CD4-positive, alpha-beta memory T cell (primary cell): Measurements from ENCODE around the gene CCDC116. TPM values are rescaled to one million over a fixed set of nuclear protein-coding genes. Genes with fewer than 3 reads are reported as not detected.
"Not testable (repeated sequence)": the region's sequence is repeated elsewhere in the genome, so short reads cannot be mapped to it uniquely, and the experiment has no call there.

Experiments
- CTCF ChIA-PET: fragments of 350-600 bp; sonication (Branson Sonifier 250); formaldehyde crosslinking; loops from one replicate; lab custom pipeline; 2021; ENCODE audit warnings: inconsistent platforms; ENCODE audit not compliant: partially characterized antibody; lab: Charles Lee
- POLR2A ChIA-PET: fragments of 350-600 bp; sonication (Branson Sonifier 250); formaldehyde crosslinking; loops from one replicate; lab custom pipeline; 2021; ENCODE audit not compliant: partially characterized antibody; lab: Charles Lee
- DNase-seq, 5 donors: peaks; one replicate each; pipeline versions ENCODE4 v3.0.0 to v3.0.0-alpha.2; 2020 to 2022; ENCODE audit warnings: mixed read lengths in 1 of 5
- H3K27ac ChIP-seq: one replicate; pipeline ENCODE4 v1.7.0; 2013; ENCODE audit warnings: low read depth, low read length
- H3K27me3 ChIP-seq: 2 replicates; pipeline ENCODE4 v1.7.0; 2013; ENCODE audit warnings: mild to moderate bottlenecking, low read length, moderate library complexity; ENCODE audit not compliant: insufficient read depth
- H3K36me3 ChIP-seq: 2 replicates; pipeline ENCODE4 v1.7.0; 2013; ENCODE audit warnings: mild to moderate bottlenecking, low read length, moderate library complexity; ENCODE audit not compliant: insufficient read depth
- H3K4me1 ChIP-seq: 2 replicates; pipeline ENCODE4 v1.7.0; 2013; ENCODE audit warnings: mild to moderate bottlenecking, low read length, moderate library complexity; ENCODE audit not compliant: insufficient read depth
- H3K4me3 ChIP-seq, 2 donors: one replicate each; pipeline ENCODE4 v1.7.0; 2013; ENCODE audit warnings: low read length in 2 of 2, mild to moderate bottlenecking in 1 of 2
- H3K9me3 ChIP-seq, 2 donors: one replicate each; pipeline ENCODE4 v1.7.0; 2013; ENCODE audit warnings: low read length in 2 of 2, control low read depth in 1 of 2; ENCODE audit not compliant: control insufficient read depth in 1 of 2
- H3K27ac Mint-ChIP-seq, 7 donors: one replicate each; pipeline ENCODE4 v1.8.0; 2020 to 2021; ENCODE audit warnings: mixed read lengths in 7 of 7, mild to moderate bottlenecking in 6 of 7, inconsistent platforms in 3 of 7, moderate library complexity in 3 of 7
- H3K27me3 Mint-ChIP-seq, 2 donors: one replicate each; pipeline ENCODE4 v1.8.0; 2020 to 2021; ENCODE audit warnings: mixed read lengths in 2 of 2
- H3K36me3 Mint-ChIP-seq, 2 donors: one replicate each; pipeline ENCODE4 v1.8.0; 2020 to 2021; ENCODE audit warnings: mixed read lengths in 2 of 2, inconsistent platforms in 1 of 2, mild to moderate bottlenecking in 1 of 2
- H3K4me1 Mint-ChIP-seq, 4 donors: one replicate each; pipeline ENCODE4 v1.8.0; 2020 to 2021; ENCODE audit warnings: mixed read lengths in 4 of 4, mild to moderate bottlenecking in 1 of 4
- H3K4me3 Mint-ChIP-seq, 8 donors: one replicate each; pipeline ENCODE4 v1.8.0; 2020 to 2021; ENCODE audit warnings: mixed read lengths in 8 of 8, mild to moderate bottlenecking in 7 of 8, moderate library complexity in 6 of 8, inconsistent platforms in 3 of 8
- H3K9me3 Mint-ChIP-seq, 8 donors: one replicate each; pipeline ENCODE4 v1.8.0; 2020 to 2021; ENCODE audit warnings: mixed read lengths in 8 of 8, mild to moderate bottlenecking in 5 of 8, inconsistent platforms in 3 of 8, moderate library complexity in 1 of 8
- intact Hi-C: fragments of 100-400 bp; cut with micrococcal nuclease; formaldehyde crosslinking; loops from one replicate; pipeline ENCODE4 v1.15.1; 2023
- polyA plus RNA-seq, 2 donors: library from polyadenylated mRNA; unstranded; fragments of 300-500 nt; fragmentation: Illumina TruSeq; gene quantifications; one replicate each; pipeline ENCODE4 v1.2.3, GENCODE V29; 2021
- total RNA-seq, 2 experiments: library from RNA; stranded (reverse); gene quantifications; one replicate each; pipeline ENCODE4 v1.2.3, GENCODE V29; 2021

The CCDC116 gene
- total and polyA plus RNA-seq, 4 experiments from 2014 or later: 0.19 to 0.29 TPM; not detected in 2

DNA sequence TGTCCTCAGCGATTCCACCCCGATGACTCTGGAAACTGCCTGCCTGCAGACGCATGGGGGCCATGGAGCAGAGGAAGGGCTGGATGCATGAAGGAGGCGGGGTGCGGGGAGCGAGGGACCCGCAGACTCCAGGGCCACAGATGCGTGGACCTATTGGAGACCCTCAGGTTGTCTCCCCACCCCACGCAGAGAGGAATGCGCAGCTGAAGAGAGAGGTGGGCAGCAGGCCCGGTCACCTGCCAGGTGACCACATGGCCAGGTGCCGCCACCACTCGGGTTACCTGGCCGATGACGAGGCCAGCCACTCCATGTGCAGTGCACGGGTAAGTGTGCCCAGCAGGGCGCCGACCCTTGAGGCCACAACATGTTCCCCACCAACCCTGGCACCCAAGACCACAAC is 371 bp downstream of the CCDC116 start:
- POLR2A ChIA-PET: interaction anchor here (1.0 to 1.6 kb wide), 3 partner anchors 9 to 33 kb away, joined by 3 to 12 read pairs (median 4); partner anchors contain the start of gene SDF2L1
- DNase-seq: no peak
- H3K27ac Mint-ChIP-seq: peak overlapping the region in 1 of 7 donors; percentile 70
- H3K4me1 Mint-ChIP-seq: peaks cover 12 to 38% (median 21%) of the 10 kb centered on the region in 4 donors
- intact Hi-C loops: no loop called here
- no peaks in the 10 kb centered on the region for H3K9me3 ChIP-seq
- H3K4me1 ChIP-seq: peaks cover 32% of the 10 kb centered on the region
- CTCF ChIA-PET: interaction anchor here (10.0 kb wide), 1 partner anchor 11 kb away, joined by 245 read pairs; the partner anchor contains the start of gene SDF2L1
- H3K9me3 Mint-ChIP-seq: no peaks in the 10 kb centered on the region
- peaks cover 5 to 9% of the 10 kb centered on the region in 2 donors for H3K36me3 Mint-ChIP-seq
- no peaks in the 10 kb centered on the region for H3K27me3 Mint-ChIP-seq
- H3K27me3 ChIP-seq: no peaks in the 10 kb centered on the region
- no peak overlapping the region for H3K27ac ChIP-seq
- no peak overlapping the region for H3K4me3 ChIP-seq
- no peak overlapping the region for H3K4me3 Mint-ChIP-seq
- peaks cover 5% of the 10 kb centered on the region for H3K36me3 ChIP-seq

DNA sequence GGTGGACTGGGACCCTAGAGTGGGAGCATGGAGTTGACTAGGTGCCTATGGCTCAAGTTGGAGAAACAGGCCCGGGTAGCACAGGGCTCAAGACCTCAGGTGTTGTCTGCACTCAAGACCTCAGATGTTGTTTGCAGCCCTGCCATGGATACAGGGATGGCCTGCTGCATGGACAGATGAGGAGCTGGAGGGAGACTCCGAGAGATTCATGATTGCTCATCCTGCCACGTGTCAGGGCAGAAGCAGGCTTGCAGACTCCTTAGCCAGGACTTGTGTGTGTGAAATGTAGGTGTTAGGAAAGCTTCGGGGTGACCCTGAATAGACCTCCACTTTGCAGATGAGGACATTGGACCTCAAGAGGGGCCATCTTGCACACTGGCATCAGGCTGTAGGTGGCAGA is 921 bp downstream of the CCDC116 start:
- H3K36me3 ChIP-seq: no peaks in the 10 kb centered on the region
- Mint-ChIP-seq H3K4me3 (no peak overlapping the region), H3K36me3 (peaks cover 0 to 4% of the 10 kb centered on the region in 2 donors), H3K27ac (no peak overlapping the region), H3K4me1 (peaks cover 7 to 33% (median 16%) of the 10 kb centered on the region in 4 donors), H3K9me3 (no peaks in the 10 kb centered on the region), H3K27me3 (no peaks in the 10 kb centered on the region)
- intact Hi-C loops: no loop called here
- ChIA-PET CTCF (interaction anchor here (10.0 kb wide), 1 partner anchor 11 kb away, joined by 245 read pairs; the partner anchor contains the start of gene SDF2L1), POLR2A (interaction anchor here (1.6 kb wide), 1 partner anchor 33 kb away, joined by 3 read pairs; no protein-coding TSS in a partner anchor)
- H3K27ac ChIP-seq: no peak overlapping the region
- H3K27me3 ChIP-seq: no peaks in the 10 kb centered on the region
- H3K4me3 ChIP-seq: no peak overlapping the region
- no peaks in the 10 kb centered on the region for H3K9me3 ChIP-seq
- H3K4me1 ChIP-seq: peaks cover 27% of the 10 kb centered on the region
- no peak for DNase-seq

DNA sequence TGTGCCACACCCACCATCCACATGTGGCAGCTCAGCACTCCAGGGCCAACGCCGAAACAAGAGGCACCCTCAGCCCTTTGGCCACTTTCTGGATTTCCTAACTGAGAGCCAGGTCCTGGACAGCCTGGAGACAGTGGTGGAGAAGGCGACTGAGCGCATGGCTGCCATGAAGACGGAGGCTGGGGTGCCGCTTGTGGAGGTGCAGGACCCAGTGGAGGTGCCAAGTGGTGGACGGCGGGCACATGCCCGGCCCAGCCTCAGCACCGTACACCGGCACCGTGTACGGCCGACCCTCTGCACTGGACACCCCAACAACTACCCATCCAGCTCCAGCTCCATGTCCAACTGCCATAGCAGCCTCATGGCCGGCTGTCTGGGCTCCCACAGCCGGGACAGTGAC is 1.5 kb downstream of the CCDC116 start:
- intact Hi-C loops: no loop called here
- no peak for DNase-seq
- H3K27ac Mint-ChIP-seq: no peak overlapping the region
- ChIA-PET POLR2A (no interaction called here), CTCF (interaction anchor here (10.0 kb wide), 1 partner anchor 10 kb away, joined by 245 read pairs; the partner anchor contains the start of gene SDF2L1)
- no peak overlapping the region for H3K4me3 Mint-ChIP-seq
- Histone ChIP-seq H3K9me3 (no peaks in the 10 kb centered on the region), H3K4me3 (no peak overlapping the region), H3K36me3 (no peaks in the 10 kb centered on the region), H3K27ac (no peak overlapping the region), H3K27me3 (no peaks in the 10 kb centered on the region), H3K4me1 (peaks cover 21% of the 10 kb centered on the region)
- no peaks in the 10 kb centered on the region for H3K27me3 Mint-ChIP-seq
- H3K36me3 Mint-ChIP-seq: peaks cover 0 to 4% of the 10 kb centered on the region in 2 donors
- peaks cover 7 to 32% (median 15%) of the 10 kb centered on the region in 4 donors for H3K4me1 Mint-ChIP-seq
- H3K9me3 Mint-ChIP-seq: no peaks in the 10 kb centered on the region

DNA sequence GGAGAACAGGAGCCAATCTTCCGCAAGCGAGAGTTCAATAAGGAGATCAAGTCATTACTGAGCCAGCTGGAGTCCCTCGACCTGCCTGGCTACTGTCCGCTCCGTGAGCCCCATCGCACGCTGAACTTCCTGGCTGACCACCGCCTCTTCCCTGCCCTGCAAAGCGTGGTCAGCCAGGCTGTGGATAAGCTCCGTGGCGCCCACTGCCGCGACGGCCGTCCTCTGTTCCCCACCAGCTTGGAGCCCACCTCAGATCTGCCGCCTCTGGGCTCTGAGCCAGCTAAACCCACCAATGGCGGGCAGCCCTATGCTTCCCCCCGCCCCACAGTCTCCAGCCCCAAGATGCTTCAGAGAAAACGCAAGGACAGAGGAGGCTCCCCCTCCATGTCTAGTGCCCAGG is 2.3 kb downstream of the CCDC116 start:
- CTCF ChIA-PET: interaction anchor here (10.0 kb wide), 1 partner anchor 9 kb away, joined by 245 read pairs; the partner anchor contains the start of gene SDF2L1
- H3K4me3 Mint-ChIP-seq: no peak overlapping the region
- H3K9me3 Mint-ChIP-seq: no peaks in the 10 kb centered on the region

DNA sequence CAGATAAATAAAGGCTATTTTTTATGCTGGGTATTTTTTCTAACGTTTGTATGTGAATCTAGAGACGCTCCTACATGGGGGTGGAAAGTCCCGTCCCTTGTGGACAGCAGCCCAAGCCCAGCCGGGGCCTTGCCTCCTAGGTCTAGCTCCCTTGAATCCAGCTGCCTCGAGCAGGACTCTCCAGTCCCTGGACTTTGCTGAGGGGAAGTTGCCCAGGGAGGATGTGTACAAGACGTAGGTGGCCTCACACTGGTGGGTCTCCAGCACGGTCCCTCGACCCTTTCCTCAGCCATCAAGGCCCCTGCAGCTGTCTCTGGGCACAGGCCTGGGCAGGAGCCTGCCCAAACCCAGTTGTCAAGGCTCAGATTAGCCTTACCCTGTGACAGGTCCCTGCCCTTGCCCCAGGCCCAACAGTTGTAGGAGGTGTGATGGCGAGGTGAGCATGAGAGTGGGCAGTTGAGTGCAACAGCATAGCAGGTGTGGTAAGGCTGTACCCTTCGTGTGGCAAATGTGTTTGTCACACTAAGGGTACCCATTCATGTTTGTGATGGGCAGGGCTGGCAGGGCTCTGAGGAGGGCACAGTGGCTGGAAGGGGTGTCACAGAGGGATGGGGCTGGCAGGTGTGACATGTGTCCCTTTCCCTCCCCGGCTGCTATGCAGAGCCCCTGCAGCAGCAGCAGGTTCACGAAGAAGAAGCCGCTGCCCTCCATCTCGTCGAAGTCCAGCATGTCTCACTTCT is 3.4 kb downstream of the CCDC116 start:
- peaks cover 4 to 17% (median 11%) of the 10 kb centered on the region in 4 donors for H3K4me1 Mint-ChIP-seq
- Histone ChIP-seq H3K4me1 (peaks cover 11% of the 10 kb centered on the region), H3K27me3 (no peaks in the 10 kb centered on the region), H3K27ac (no peak overlapping the region), H3K4me3 (no peak overlapping the region), H3K36me3 (no peaks in the 10 kb centered on the region), H3K9me3 (no peaks in the 10 kb centered on the region)
- H3K9me3 Mint-ChIP-seq: no peaks in the 10 kb centered on the region
- H3K4me3 Mint-ChIP-seq: no peak overlapping the region
- ChIA-PET POLR2A (no interaction called here), CTCF (interaction anchor here (10.0 kb wide), 1 partner anchor 8 kb away, joined by 245 read pairs; the partner anchor contains the start of gene SDF2L1)
- intact Hi-C loops: no loop called here
- no peak for DNase-seq
- no peaks in the 10 kb centered on the region for H3K36me3 Mint-ChIP-seq
- H3K27me3 Mint-ChIP-seq: no peaks in the 10 kb centered on the region
- peak overlapping the region in 1 of 7 donors; percentile 81 for H3K27ac Mint-ChIP-seq

More for the DNA sequence above, 2.3 kb downstream of the CCDC116 start:
- POLR2A ChIA-PET: no interaction called here
- H3K4me3 ChIP-seq: no peak overlapping the region
- H3K27me3 Mint-ChIP-seq: no peaks in the 10 kb centered on the region
- no peaks in the 10 kb centered on the region for H3K36me3 ChIP-seq
- H3K4me1 Mint-ChIP-seq: peaks cover 6 to 27% (median 13%) of the 10 kb centered on the region in 4 donors
- DNase-seq: no peak
- intact Hi-C loops: no loop called here
- no peaks in the 10 kb centered on the region for H3K36me3 Mint-ChIP-seq
- H3K27ac ChIP-seq: no peak overlapping the region
- H3K9me3 ChIP-seq: no peaks in the 10 kb centered on the region
- no peak overlapping the region for H3K27ac Mint-ChIP-seq
- peaks cover 21% of the 10 kb centered on the region for H3K4me1 ChIP-seq
- H3K27me3 ChIP-seq: no peaks in the 10 kb centered on the region

DNA sequence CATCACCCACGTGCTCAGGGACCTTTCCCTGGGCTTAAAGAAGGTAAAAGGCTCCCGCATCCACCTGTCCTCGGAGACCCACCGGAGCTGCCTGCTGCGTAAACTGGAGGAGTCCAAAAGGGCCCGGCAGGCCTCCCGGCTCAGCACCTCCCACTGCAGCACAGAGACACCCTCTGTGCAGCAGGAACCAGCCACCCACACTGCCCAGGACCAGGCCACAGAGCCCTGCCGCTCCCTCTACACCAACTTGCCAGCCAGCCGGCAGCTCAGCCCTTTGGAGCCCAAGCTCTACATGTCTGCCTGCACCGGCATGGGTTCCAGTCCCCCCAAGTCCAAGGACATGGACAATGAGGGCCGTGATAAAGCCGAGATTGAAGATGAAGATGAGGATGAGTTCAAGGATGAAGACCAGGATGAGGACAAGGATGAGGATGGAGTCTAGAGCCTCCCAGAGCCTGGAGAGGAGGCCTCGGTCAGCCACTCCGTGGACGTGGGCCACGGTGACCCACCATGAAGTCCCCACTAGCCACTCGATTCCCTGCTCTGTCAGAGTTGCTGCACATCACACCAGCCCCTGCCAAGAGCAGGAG is 4.2 kb downstream of the CCDC116 start:
- POLR2A ChIA-PET: no interaction called here
- no peak for DNase-seq
- no peak overlapping the region for H3K27ac ChIP-seq
- Mint-ChIP-seq H3K36me3 (no peaks in the 10 kb centered on the region), H3K9me3 (no peaks in the 10 kb centered on the region), H3K4me3 (no peak overlapping the region), H3K27ac (no peak overlapping the region), H3K4me1 (peaks cover 8 to 18% (median 13%) of the 10 kb centered on the region in 4 donors), H3K27me3 (no peaks in the 10 kb centered on the region)
- CTCF ChIA-PET: no interaction called here
- H3K4me3 ChIP-seq: no peak overlapping the region
- no peaks in the 10 kb centered on the region for H3K36me3 ChIP-seq
- no peaks in the 10 kb centered on the region for H3K9me3 ChIP-seq
- no peaks in the 10 kb centered on the region for H3K27me3 ChIP-seq
- H3K4me1 ChIP-seq: peaks cover 18% of the 10 kb centered on the region
- intact Hi-C loops: no loop called here

DNA sequence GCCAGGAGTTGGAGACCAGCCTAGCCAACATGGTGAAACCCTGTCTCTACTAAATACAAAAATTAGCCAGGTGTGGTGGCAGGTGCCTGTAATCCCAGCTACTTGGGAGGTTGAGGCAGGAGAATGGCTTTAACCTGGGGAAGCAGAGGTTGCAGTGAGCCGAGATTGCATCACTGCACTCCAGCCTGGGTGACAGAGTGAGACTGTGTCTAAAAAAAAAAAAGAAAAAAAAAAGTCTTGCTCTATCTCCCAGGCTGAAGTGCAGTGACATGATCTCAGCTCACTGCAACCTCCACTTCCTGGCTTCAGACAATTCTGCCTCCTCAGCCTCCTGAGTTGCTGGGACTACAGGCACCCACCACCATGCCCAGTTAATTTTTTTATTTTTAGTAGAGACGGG is 4.9 kb downstream of the CCDC116 start:
- CTCF ChIA-PET, H3K36me3 Mint-ChIP-seq, H3K27me3 ChIP-seq, intact Hi-C loops, H3K9me3 ChIP-seq, H3K9me3 Mint-ChIP-seq, H3K4me3 Mint-ChIP-seq, H3K27me3 Mint-ChIP-seq, H3K4me3 ChIP-seq, H3K27ac Mint-ChIP-seq, H3K36me3 ChIP-seq, DNase-seq, H3K27ac ChIP-seq: not testable (repeated sequence)
- peaks cover 14% of the 10 kb centered on the region for H3K4me1 ChIP-seq
- POLR2A ChIA-PET: interaction anchor here (0.6 kb wide), 1 partner anchor 8 kb away, joined by 4 read pairs; no protein-coding TSS in a partner anchor
- peaks cover 8 to 24% (median 15%) of the 10 kb centered on the region in 4 donors for H3K4me1 Mint-ChIP-seq
